Natural killer cell (primary cell): ENCODE results near the gene GFRA1. TPM values are rescaled to one million over a fixed set of nuclear protein-coding genes. Genes with fewer than 3 reads are reported as not detected.

Experiments used
- ATAC-seq, 3 donors: fragments of 150-1000 bp in 2 of 3; fragments of 200-7000 bp in 1 of 3; cut with Tn5 transposase; 1 replicate in 1 of 3; 2 replicates in 2 of 3; pipeline ENCODE4 v1.10.0; 2021; ENCODE audit warnings: mild to moderate bottlenecking in 2 of 3, moderate library complexity in 2 of 3
- DNase-seq, 2 donors: peaks; one replicate each; pipeline versions ENCODE4 v3.0.0 to v3.0.0-alpha.2; 2013 to 2021; ENCODE audit warnings: mixed read lengths in 1 of 2
- H3K27ac ChIP-seq: one replicate; pipeline ENCODE4 v1.5.1; 2013; ENCODE audit warnings: mild to moderate bottlenecking, low read length
- H3K27me3 ChIP-seq: one replicate; pipeline ENCODE4 v1.6.1; 2013; ENCODE audit warnings: low read length; ENCODE audit not compliant: control insufficient read depth, insufficient read depth
- H3K36me3 ChIP-seq: one replicate; pipeline ENCODE4 v1.6.1; 2013; ENCODE audit warnings: low read length; ENCODE audit not compliant: control insufficient read depth, insufficient read depth
- H3K4me1 ChIP-seq: one replicate; pipeline ENCODE4 v1.6.1; 2013; ENCODE audit warnings: low read length; ENCODE audit not compliant: control insufficient read depth, insufficient read depth
- H3K4me3 ChIP-seq: one replicate; pipeline ENCODE4 v1.5.1; 2013; ENCODE audit warnings: low read length
- H3K9me3 ChIP-seq: one replicate; pipeline ENCODE4 v1.6.1; 2013; ENCODE audit warnings: low read length; ENCODE audit not compliant: control insufficient read depth, insufficient read depth
- H3K27ac Mint-ChIP-seq, 2 donors: one replicate each; pipeline ENCODE4 v1.8.0; 2022; ENCODE audit warnings: mild to moderate bottlenecking in 2 of 2, mixed read lengths in 2 of 2, moderate library complexity in 1 of 2
- H3K27me3 Mint-ChIP-seq, 2 donors: one replicate each; pipeline ENCODE4 v1.8.0; 2022; ENCODE audit warnings: low read depth in 2 of 2, mixed read lengths in 2 of 2
- H3K36me3 Mint-ChIP-seq: one replicate; pipeline ENCODE4 v1.8.0; 2022; ENCODE audit warnings: mixed read lengths
- H3K4me1 Mint-ChIP-seq, 2 donors: one replicate each; pipeline ENCODE4 v1.8.0; 2022; ENCODE audit warnings: mixed read lengths in 2 of 2
- H3K4me3 Mint-ChIP-seq: one replicate; pipeline ENCODE4 v1.8.0; 2022; ENCODE audit warnings: mild to moderate bottlenecking, moderate library complexity, mixed read lengths
- H3K9me3 Mint-ChIP-seq, 2 donors: one replicate each; pipeline ENCODE4 v1.8.0; 2022; ENCODE audit warnings: mixed read lengths in 2 of 2
- CTCF ChIP-seq: fragments of 200-600 bp; IDR thresholded peaks from one replicate; pipeline ENCODE4 v1.8.0; 2022; ENCODE audit warnings: antibody characterized with exemption
- WGBS: methylation state at CpG from one replicate; pipeline ENCODE4 v1.1.7; 2013; ENCODE audit warnings: missing lambda C conversion rate; ENCODE audit not compliant: insufficient coverage; 5-methylcytosine and 5-hydroxymethylcytosine counted together
- intact Hi-C: fragments of 100-400 bp; cut with micrococcal nuclease; formaldehyde crosslinking; loops from one replicate; pipeline ENCODE4 v1.14.2; 2022
- total RNA-seq, 4 donors: library from RNA; stranded (reverse); fragments of 120-200 nt in 1 of 4; gene quantifications; one replicate each; pipeline versions ENCODE4 v1.2.3 to v1.2.4, GENCODE V29; 2013 to 2022

The GFRA1 gene
- total RNA-seq, 3 donors from 2014 or later (not counting 1 experiment from before 2014, with no cell fraction given): not detected

- intact Hi-C loops: no loop called here
- no peak for TF ChIP-seq CTCF
- WGBS: 79% methylated on average over 2 of the region's 2 CpGs
Observed at GRCh38 chr10:116158036-116158435, 115.0 kb downstream of the GFRA1 start.

DNA sequence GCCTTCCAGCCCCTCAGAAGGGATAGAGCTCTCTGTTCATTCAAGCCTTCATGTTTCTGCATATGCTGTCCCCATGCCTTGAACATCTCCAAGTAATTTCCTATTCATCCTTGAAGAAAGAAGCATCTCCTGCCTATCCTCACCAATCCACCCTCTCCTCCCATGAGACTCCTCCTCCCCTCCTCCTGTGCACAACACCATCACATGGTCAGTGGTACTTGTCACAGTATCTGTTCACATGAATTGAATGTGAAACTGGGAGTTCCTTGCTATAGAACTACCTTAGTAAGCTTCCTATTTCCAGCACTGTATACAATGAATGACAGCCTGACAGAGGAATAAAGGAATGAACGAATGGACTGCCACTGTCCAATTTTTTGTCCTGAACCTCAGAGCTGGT is 115.5 kb downstream of the GFRA1 start:
- H3K27me3 Mint-ChIP-seq: no peaks in the 10 kb centered on the region
- no peaks in the 10 kb centered on the region for H3K4me1 ChIP-seq
- intact Hi-C loops: no loop called here
- H3K36me3 ChIP-seq: no peaks in the 10 kb centered on the region
- ATAC-seq (no peak), DNase-seq (no peak)
- no peak overlapping the region for H3K4me3 Mint-ChIP-seq
- TF ChIP-seq CTCF: no peak
- H3K4me3 ChIP-seq: no peak overlapping the region
- peaks cover 3% of the 10 kb centered on the region for H3K9me3 ChIP-seq
- no peak overlapping the region for H3K27ac ChIP-seq
- H3K27ac Mint-ChIP-seq: no peak overlapping the region
- H3K4me1 Mint-ChIP-seq: no peaks in the 10 kb centered on the region
- H3K27me3 ChIP-seq: no peaks in the 10 kb centered on the region
- no peaks in the 10 kb centered on the region for H3K36me3 Mint-ChIP-seq
- peaks cover 0 to 4% of the 10 kb centered on the region in 2 donors for H3K9me3 Mint-ChIP-seq
- 75% methylated on average over 1 of the region's 1 CpG for whole genome bisulfite sequencing

More at GRCh38 chr10:116158036-116158435, 115.0 kb downstream of the GFRA1 start:
- peaks cover 0 to 4% of the 10 kb centered on the region in 2 donors for H3K9me3 Mint-ChIP-seq
- H3K27ac Mint-ChIP-seq: no peak overlapping the region
- no peaks in the 10 kb centered on the region for H3K4me1 ChIP-seq
- H3K4me3 ChIP-seq: no peak overlapping the region
- peaks cover 3% of the 10 kb centered on the region for H3K9me3 ChIP-seq
- H3K4me1 Mint-ChIP-seq: no peaks in the 10 kb centered on the region
- H3K4me3 Mint-ChIP-seq: no peak overlapping the region
- H3K36me3 ChIP-seq: no peaks in the 10 kb centered on the region
- DNase-seq (no peak), ATAC-seq (no peak)
- no peak overlapping the region for H3K27ac ChIP-seq
- H3K27me3 Mint-ChIP-seq: no peaks in the 10 kb centered on the region
- H3K36me3 Mint-ChIP-seq: no peaks in the 10 kb centered on the region
- H3K27me3 ChIP-seq: no peaks in the 10 kb centered on the region

GRCh38 chr10:116156819-116157218 is 116.2 kb downstream of the GFRA1 start:
- Mint-ChIP-seq H3K36me3 (no peaks in the 10 kb centered on the region), H3K27me3 (no peaks in the 10 kb centered on the region), H3K4me3 (no peak overlapping the region), H3K9me3 (peaks cover 0 to 4% of the 10 kb centered on the region in 2 donors), H3K27ac (no peak overlapping the region), H3K4me1 (no peaks in the 10 kb centered on the region)
- ATAC-seq (no peak), DNase-seq (no peak)
- Histone ChIP-seq H3K4me3 (no peak overlapping the region), H3K27ac (no peak overlapping the region), H3K27me3 (no peaks in the 10 kb centered on the region), H3K9me3 (peaks cover 3% of the 10 kb centered on the region), H3K4me1 (no peaks in the 10 kb centered on the region), H3K36me3 (no peaks in the 10 kb centered on the region)
- no peak for TF ChIP-seq CTCF
- intact Hi-C loops: no loop called here
- WGBS: 80% methylated on average over 5 of the region's 5 CpGs

- intact Hi-C loops: no loop called here
Observed at GRCh38 chr10:116155191-116155590, 117.8 kb downstream of the GFRA1 start.

More at GRCh38 chr10:116155191-116155590, 117.8 kb downstream of the GFRA1 start:
- Histone ChIP-seq H3K4me3 (no peak overlapping the region), H3K27me3 (no peaks in the 10 kb centered on the region), H3K36me3 (no peaks in the 10 kb centered on the region), H3K27ac (no peak overlapping the region), H3K9me3 (peaks cover 3% of the 10 kb centered on the region), H3K4me1 (no peaks in the 10 kb centered on the region)
- Mint-ChIP-seq H3K4me1 (no peaks in the 10 kb centered on the region), H3K9me3 (peaks cover 0 to 5% of the 10 kb centered on the region in 2 donors), H3K27me3 (no peaks in the 10 kb centered on the region), H3K4me3 (no peak overlapping the region), H3K36me3 (no peaks in the 10 kb centered on the region), H3K27ac (no peak overlapping the region)
- ATAC-seq: no peak
- 69% methylated on average over 1 of the region's 1 CpG for WGBS
- TF ChIP-seq CTCF: no peak
- DNase-seq: no peak
